GM18526 (cell line): ENCODE data around the gene HDAC2.

Experiments
- POLR2A ChIP-seq: IDR thresholded peaks from 3 replicates; pipeline ENCODE4 v1.6.1; 2011; ENCODE audit not compliant: insufficient read length; ENCODE audit errors: extremely low read depth

Gene HDAC2

GRCh38 chr6:113979937-113980336 lies 9.0 kb upstream of the HDAC2 start:
- TF ChIP-seq POLR2A, result no peak

DNA sequence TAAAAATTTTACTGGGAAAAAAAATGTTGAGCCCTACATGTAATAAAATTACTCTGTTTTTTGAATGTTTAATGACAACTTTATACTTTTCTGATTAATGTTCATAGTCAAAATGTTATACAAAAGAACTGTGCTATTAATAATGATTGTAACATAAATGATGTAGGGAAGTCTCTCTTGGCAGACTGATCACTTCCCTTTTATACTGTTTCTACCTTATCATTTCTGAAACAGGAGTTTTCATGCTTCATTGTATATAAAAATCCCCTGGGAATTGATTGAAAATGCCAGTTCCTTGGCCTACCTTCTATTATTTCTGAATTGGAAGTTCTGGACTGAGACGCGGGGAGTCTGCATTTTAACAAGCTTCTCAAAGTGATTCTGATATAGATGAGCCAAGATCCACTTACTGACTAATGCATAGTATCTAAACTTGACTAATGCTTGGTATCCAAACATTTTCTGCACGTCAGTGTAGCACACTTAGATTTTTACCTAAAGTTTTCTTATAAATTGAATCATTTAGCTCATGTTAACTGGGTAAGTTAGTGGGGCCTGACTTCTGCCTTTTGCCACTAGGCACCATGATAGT lies 7.2 kb upstream of the HDAC2 start:
- no peak for TF ChIP-seq POLR2A

DNA sequence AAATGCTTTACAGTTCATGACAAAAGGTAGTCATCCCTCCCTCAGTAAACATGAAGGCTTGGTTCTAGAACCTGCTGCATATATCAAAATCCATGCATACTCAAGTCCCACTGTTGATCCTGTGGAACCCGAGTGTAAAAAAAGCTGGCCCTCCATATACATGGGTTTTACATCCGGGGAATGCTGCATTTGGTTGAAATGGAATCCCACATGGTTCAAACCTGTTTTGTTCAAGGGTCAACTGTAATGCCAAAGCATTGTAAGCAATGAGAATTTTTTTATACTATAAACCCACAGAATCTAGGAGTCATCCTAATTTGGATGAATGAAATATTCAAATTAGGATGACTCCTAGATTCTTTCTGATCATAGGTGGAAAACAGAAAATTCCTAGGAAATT lies 5.9 kb upstream of the HDAC2 start:
- TF ChIP-seq POLR2A, result no peak

GRCh38 chr6:113971741-113972140 lies 793 bp upstream of the HDAC2 start:
- TF ChIP-seq POLR2A, result no peak

DNA sequence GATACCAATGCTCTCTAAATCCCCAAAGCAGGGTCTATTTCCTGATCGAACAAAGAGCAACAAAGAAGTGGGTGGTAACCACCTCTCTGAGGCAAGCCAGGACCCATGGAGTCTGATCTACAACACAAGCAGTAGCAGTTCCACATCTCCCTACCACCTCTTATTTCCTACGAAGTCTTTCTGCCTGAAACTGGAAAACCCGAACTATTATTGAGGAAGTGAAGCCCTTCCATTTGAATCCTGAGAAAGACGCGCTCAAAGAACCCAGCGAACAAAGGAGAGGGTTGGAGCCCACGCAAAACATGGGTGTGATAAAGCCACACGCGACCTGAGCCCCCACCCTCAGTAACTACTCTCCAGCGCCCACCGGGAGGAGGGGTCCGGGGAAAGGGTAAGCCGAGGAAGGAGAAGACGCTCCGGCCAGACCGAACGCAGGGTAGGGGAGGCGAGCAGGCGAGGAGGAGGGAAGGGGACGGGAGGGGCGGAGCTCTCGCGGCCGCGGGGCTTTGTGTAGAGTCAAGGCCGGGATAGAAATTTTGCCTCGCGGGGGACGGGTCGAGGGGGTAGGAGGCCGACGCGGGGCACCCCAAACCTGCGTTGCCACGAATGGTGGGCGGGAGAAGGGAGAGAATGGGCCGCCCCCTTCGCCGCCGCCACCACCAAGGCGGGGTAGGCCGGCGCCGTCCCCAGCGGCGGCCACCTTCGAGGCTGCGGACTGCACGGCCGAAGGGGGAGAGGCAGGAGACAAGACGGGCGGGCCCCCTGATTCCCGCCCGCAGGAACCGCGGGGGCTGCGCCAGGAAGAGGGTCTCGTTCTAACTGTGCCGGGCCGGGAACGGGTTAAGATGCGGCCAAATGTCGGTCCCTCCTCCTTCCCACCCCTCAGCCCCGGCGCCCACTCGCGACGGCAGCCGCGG lies 802 bp downstream of the HDAC2 start:
- TF ChIP-seq POLR2A, result no peak

- no peak for TF ChIP-seq POLR2A
Observed at GRCh38 chr6:113968472-113968871, 2.5 kb downstream of the HDAC2 start.

DNA sequence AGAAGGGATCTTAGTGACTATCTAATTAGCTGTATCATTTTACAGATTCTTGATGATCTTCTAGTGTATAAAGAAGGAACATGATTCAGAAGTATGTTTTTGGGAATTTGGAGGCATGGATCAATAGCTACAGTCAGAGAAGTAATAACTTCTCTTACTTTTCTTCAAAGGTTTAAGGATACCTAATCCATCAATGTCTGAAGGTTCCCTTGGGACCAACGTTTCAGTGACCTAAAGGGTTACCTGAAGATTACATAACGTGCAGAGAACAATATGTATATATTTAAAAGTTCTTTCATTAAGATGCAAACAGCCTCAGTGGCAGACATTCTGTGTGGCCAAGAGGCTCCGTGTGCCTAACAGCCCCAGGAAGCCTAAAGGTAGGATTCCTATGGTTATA lies 3.2 kb downstream of the HDAC2 start:
- TF ChIP-seq POLR2A, result no peak

- no peak for TF ChIP-seq POLR2A
Observed at GRCh38 chr6:113960795-113961194, 10.2 kb downstream of the HDAC2 start.

GRCh38 chr6:113959235-113959634 lies 11.7 kb downstream of the HDAC2 start:
- TF ChIP-seq POLR2A, result no peak

- TF ChIP-seq POLR2A, result no peak
Observed at GRCh38 chr6:113954653-113955052, 16.3 kb downstream of the HDAC2 start.

DNA sequence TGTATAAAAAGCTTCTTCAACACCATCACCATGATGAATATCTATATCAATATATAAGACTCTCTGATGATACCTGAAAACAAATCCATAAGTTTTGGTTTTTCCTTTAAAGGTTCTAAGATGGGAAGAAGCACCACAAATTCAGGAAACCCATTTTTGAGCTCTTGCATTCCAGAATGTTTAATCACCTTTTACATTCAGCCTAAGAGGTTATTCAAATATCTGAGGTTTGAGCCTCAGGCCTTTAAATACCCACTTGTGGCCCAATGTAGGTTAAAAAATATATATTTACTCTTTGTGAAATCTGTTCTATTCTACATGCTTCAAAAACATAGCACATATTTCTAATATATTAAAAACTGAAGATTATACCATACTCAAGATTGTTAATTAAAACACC lies 17.6 kb downstream of the HDAC2 start:
- TF ChIP-seq POLR2A, result no peak

- no peak for TF ChIP-seq POLR2A
Observed at GRCh38 chr6:113949499-113949898, 21.4 kb downstream of the HDAC2 start.

- TF ChIP-seq POLR2A, result no peak
Observed at GRCh38 chr6:113944701-113945100, 26.2 kb downstream of the HDAC2 start.

DNA sequence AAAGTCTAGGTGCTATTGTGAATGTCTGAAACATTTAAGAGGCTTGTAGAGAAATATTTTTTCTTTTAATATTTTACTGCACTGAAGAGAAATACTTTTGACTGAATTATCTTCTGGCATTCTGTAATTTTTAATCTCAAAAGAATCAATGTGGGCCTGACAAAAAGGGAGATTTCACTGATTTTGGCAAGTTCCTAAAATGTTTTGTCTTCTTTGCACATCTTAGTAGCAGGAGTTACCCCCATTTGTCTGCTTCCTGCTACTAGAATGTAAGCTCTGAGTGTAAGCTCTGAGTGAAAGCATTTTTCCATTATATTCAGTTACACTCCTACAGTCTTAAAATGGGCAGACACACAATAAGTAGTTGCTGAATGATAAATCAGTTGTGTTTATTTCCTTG lies 31.1 kb downstream of the HDAC2 start:
- TF ChIP-seq POLR2A, result no peak

- no peak for TF ChIP-seq POLR2A
Observed at GRCh38 chr6:113936093-113936934, 34.6 kb downstream of the HDAC2 start.

DNA sequence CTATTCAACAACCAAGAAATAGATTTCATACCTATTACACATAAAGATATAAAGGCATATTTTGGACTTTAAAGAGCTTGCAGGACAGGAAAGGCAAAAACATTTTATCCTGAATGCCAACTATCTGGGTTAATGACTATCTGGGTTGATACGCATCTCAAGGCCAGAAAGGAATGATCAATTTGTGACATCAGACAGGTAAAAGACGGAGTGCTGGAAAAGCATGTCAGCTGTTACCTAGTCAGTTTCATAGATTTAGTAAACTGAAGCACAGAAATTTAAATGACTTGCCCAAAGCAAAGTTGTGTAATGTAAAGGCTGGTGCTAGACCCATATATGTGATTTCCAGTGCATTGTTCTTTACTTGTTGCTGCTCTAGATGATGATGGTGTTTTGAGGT lies 36.8 kb downstream of the HDAC2 start:
- TF ChIP-seq POLR2A, result no peak

DNA sequence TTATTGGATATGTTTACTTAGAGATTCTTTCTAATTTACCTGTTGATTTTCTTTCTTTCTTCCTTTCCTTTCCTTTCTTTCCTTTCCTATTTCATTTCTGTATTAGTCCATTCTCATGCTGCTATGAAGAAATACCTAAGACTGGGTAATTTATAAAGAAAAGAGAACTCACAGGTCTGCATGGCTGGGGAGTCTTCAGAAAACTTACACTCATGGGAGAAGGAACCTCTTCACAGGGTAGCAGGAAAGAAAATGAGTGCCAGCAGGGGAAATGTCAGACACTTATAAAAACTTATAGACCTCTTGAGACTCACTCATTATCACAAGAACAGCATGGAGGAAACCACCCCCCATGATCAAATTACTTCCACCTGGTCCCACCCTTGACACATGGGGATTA lies 40.8 kb downstream of the HDAC2 start:
- TF ChIP-seq POLR2A, result no peak
